NCI-H2081 treated with DMSO at 0.1 percent for 48 hours (cell line): Measurements from ENCODE around the gene PRKAG1.

Experiments
- DNase-seq: peaks from one replicate; lab custom pipeline; 2025; lab: John Stamatoyannopoulos, UW

The PRKAG1 gene

DNA sequence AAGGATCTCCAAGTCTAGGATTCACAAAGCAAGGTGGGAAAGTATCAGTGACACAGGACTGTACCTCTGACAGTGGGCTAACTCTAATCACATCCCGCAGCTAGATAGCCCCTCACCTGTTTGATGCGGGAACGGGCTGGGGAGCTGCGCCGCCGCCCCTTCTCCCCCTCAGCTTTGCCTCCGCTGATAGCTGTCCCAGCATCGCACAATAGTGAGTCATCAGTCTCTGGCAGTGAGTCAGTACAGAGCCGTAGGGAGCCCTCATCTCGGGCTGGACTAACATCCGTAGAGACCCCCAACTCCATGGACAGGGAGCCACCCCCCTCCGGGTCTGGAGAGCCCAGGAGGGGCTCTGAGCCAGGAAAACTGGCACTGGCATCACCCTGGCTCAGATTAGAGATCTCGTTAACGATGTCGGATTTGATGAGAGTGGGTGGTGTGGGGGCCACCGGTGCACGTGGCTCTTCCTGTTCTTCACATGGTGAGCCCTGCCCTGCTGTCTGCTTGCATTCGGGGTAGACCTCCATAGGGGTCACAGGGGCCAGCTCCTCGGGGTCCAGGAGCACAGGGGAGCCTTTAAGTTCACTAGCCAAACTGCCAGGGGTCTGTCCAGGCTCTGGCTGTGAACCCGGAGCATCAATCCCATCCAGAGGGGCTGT, 31.1 kb upstream of the PRKAG1 start:
- DNase-seq: no peak

DNA sequence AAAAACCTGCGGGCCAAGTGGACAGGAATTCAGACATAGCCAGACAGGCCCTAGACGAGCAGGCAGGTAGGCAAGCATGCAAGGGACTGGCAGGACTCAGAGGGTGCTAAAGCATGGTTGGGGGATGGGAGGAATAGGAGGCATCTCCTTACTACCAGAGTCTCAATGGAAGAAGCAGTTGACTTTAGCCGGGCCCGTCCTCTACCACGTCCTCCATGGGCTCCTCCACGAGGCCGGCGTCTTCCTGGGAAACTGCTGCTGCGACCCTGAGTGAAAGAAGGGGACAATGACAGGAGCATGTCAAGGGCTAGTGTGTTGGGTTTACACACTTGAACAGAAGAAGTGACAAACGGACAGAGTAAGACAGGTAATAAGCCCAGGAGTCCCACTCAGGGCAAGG, 30.4 kb upstream of the PRKAG1 start:
- DNase-seq: no peak

DNA sequence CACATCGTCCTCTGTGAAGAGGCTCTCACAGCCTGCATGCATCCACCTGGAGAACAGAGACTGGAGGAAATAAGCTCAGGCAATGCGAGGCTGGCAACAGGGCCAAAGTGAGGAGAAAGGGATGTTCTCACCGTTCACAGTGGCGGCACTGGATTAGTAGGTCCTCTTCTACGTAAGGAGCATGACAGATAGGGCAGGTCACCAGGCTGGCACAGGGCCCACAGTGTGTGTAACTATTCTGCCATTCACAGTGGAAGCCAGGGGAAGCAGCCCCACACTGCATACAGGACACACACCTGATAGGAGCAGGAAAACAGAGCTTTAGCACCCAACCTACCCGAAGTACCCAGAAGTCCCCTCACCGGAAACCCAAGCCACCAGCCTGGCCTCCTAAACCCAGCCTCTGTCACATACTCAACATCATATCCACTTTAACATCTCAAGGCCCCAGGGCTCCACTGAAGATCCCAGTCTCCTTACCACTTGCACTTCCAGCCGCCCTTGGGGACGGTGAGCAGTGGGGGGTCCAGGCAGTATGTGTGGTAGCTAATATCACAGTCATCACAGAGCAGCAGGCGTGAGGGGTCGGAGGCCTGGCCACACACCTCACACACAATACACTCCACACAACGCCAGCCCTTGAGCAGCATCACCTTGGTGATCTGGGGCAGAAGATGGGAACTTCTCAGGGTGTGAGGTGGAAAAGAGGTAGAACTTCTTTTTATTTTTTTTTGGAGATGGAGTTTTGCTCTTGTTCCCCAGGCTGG, 27.7 kb upstream of the PRKAG1 start:
- no peak for DNase-seq

DNA sequence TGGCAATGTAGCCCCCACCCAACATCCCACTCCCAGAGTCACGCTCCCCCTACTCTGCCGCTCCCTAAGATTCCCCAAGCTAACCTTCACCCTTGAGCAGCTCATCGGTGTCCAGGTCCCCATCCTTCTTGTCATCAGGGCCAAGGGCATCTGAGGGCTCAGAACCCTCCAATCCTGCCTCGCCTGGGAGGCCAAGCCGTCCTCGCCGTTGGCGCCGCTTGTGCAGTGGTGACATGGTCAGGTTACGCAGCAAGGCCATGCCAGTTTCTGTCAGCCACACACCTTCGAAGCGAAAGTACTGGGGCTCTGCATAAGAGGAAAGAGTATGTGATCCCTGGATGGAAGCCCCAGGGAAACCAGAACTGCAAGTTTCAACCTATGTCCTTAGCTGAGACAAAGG, 26.1 kb upstream of the PRKAG1 start:
- DNase-seq: no peak

- DNase-seq: no peak
Observed at GRCh38 chr12:49043856-49044258, 25.3 kb upstream of the PRKAG1 start.

DNA sequence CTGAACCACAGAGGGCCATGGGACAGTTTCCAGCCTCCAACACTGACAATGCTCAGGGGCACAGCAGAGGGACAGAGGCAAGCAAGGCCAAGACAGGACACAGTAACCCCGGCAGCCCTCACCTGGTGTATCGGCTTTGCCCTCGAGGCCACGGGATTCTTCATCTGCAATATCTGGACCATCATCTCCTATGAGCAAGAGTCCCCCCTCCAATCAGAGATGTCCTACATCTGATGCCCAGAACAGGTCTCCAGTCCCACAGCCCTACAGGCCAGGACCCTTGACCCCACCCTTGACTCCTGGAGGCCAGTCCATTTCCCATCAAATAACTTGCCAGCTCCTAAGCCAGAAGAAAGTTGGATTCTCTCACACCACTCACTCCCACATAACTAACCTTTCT, 24.7 kb upstream of the PRKAG1 start:
- no peak for DNase-seq

DNA sequence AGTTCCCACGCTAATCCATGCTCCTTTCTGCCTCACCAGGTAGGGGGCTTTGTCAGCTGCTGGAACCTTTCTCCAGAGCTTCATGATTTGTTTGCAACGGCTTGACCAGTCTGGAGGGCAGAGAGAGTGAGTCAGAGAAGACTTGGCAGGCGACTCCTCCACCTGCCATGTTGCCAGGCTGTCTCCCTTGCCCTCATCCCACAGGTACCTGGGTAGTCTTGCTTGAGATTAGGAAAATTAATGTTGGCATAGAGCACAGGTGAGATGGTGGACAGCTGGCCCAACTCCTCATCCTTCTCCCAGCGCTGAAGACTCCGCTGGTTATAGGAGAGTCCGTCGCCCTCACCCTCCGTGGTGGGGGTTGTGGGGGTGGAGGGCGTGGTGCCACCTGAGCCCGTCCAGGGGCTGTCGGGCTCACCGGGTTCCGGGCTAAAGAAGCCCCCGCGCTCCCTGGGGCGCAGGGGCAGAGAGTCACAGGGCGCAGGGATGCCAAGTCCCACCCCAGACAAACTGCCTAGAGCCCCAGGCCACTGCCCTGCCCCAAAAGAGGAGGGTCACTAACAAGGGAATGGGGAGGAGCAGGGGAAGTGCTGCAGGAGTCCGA, 23.4 kb upstream of the PRKAG1 start:
- no peak for DNase-seq

GRCh38 chr12:49041036-49041880, 22.7 kb upstream of the PRKAG1 start:
- DNase-seq: no peak

DNA sequence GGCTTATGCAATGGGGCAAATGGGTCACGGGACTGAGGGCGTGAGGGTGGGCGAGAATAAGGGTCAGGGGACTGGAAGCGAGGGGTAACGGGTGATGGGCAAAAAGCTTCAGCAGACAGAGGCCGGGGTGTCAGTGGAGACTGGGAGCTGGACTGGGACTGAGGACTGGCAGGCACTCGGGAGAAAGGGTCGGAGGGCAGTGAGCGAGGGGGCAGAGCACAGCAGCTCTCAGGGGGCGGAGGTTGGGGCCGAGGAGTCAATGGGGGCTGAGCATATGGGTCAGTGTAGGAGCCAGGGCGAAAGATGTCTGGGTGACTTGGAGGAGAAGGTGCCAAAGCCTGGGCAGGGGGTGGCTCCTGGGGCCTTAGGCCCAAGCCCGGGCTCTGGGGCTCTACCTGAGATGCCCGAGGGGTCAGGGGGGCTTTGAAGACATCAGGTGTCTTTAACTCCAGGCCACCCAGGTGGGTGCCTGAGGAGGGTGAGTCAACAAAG, 21.8 kb upstream of the PRKAG1 start:
- no peak for DNase-seq

GRCh38 chr12:49039421-49040363, 21.1 kb upstream of the PRKAG1 start:
- no peak for DNase-seq

DNA sequence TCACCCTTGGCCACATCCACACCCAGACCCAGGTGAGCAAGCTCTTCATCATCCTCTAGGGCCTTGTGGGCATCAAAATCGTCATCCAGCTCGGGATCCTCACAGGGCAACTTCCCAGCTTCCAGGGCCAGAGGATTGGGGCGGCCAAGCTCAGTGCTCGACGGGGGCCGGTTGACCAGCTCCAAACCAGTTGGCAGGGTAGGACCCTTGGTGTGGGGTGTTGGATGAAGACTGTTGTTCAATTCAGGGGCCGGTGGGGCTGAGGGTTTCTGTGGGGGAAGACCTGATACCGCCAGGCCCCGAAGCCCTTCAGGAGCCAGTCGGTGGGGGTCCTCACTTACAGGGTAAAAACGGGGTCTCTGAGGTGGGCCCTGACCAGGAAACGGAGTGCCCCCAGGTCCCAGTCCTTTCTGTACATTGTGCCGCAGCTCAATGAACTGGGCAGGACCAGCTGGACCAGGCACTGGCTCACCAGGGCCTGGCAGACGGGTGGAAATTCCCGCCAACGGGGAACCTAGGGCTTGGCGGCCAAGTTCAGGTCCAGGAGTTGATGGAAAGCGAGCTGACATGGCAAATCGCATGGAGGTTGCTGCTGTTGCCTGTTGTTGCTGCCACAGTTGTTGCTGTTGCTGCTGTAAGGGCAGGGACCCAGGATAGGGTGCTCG, 19.8 kb upstream of the PRKAG1 start:
- DNase-seq: no peak

- no peak for DNase-seq
Observed at GRCh38 chr12:49037947-49038237, 19.3 kb upstream of the PRKAG1 start.

DNA sequence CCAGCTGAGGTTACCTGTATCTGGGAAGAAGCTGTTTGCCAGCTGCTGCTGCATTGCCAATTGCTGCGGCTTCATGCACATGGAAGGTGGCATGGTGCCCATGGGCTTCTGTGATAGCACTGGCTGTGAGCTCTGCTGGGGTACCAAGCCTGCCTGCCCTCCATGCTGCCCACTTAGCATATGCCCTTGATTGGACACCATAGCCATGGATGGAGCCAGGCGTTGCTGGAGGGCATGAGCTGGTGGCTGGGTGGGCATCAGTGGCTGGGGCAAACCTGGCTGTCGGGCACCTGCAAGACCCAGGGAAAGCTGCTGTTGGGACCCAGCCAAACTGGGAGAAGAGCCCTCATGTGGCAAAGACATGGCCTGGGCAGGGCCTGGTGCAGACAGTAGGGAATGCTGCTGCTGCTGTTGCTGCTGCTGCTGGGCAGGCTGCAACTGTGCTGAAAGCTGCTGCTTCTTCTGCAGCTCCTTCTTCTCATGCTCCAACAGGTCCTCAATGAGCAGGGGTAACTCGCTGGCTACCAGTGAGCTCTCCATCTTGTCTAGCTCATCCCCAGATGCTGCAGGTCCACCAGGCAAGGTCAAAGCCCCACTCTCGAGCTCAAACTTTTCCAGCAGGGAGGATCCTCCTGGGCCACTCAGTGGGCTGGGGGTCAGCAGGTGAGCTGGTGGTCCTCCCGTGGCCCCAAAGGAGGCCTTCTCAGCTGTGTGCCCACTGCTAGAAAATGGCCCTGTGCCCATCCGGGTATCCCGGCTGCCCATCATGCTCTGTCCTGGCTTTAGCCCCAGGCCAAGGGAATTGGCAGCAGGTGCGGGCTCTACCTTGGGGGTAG, 18.8 kb upstream of the PRKAG1 start:
- DNase-seq: no peak

GRCh38 chr12:49036029-49036428, 17.5 kb upstream of the PRKAG1 start:
- no peak for DNase-seq

DNA sequence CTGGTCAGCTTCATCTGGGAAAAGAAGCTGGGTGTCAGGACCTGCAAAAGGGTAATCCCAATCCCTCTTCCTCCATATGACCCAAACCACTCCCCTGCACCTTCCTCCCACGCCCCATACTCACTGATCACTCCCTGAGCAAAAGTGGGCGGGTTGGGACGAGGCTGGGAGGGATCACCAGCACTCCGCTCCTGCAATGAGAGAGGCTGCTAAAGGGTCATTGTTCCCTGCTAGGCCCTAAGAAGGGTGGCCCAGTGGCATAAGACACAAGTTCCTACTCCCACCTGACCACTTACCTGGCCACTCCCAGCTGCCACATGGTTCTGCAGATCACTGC, 15.7 kb upstream of the PRKAG1 start:
- no peak for DNase-seq

DNA sequence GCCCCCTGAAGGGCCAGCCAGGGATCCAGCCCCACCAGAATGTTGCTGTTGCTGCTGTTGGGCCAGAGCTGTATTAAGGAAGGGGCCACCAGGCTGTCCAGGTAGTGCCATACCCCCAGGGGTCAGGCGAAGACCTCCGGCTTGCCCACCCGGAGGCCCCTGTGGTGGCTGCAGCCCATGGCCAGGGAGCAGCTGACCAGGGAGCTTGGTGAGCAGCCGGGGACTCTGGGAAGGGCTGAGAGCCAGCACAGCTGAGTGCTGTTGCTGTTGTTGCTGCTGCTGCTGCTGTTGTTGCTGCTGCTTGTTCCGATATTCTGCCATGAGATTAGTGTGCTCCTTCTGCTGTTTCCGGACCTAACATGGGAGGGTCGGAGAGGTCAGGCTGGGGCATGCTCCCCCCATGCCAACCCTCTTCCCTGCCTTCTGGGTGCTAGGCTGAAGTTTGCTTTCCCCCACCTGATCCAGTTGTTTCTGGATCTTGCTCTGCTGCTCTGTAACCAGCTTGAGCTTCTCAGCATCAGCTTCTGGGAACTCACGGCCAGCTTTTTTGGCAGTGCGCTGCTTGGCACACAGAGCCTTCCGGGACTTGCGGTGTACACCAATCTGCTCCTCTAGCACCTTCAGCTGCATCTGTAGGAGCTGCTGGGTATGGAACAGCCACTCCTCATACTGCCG, 15.2 kb upstream of the PRKAG1 start:
- no peak for DNase-seq

DNA sequence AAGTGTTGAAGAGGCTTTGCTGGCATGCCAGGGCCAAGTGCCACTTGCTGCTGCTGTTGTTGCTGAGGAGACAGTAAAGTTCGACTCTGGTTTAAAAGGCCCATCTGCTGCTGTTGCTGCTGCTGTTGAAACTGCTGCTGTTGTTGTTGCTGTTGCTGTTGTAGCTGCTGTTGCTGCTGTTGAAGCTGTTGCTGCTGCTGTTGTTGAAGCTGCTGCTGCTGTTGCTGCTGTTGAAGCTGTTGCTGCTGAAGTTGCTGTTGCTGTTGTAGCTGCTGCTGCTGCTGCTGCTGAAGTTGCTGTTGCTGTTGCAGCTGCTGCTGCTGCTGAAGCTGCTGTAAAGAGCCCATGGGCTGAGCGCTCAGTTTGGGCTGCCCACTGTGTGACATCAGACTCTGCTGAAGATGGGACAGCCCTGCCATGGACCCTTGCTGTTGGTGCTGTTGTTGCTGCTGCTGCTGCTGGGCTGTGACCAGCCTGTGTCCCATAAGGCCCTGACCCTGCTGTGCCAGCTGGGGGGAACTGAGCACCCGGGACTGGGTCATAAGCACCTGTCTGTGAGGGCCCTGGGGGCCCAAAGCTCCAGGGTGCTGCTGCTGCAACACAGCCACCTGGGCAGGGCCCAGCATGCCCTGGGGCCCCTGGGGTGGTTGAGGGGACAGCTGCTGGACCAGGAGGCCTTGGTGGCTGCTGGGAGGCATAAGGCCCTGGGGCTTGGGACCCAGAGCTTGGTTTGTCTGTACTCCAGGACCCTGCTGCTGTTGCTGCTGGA, 14.3 kb upstream of the PRKAG1 start:
- DNase-seq: no peak

GRCh38 chr12:49032276-49032675, 13.7 kb upstream of the PRKAG1 start:
- no peak for DNase-seq
